Thoracic aorta (tissue), 2 donors: ENCODE measurements around the gene HOXB9. TPM values are rescaled to one million over a fixed set of nuclear protein-coding genes. Genes with fewer than 3 reads are reported as not detected.

Experiments used
- ATAC-seq: fragments of 150-250 bp; one replicate; pipeline ENCODE4 v1.8.0; 2017; ENCODE audit warnings: low read depth; ENCODE audit not compliant: insufficient number of reproducible peaks, low FRiP score
- DNase-seq: peaks from one replicate; pipeline ENCODE4 v3.0.0-alpha.2; 2020; ENCODE audit warnings: low spot score
- H3K27ac ChIP-seq, 2 donors: fragments of 200-600 bp; sonication (generic); 1 replicate in 1 of 2; 2 replicates in 1 of 2; pipeline ENCODE4 v1.5.1; 2016; ENCODE audit warnings: mild to moderate bottlenecking in 2 of 2, moderate library complexity in 2 of 2
- H3K27me3 ChIP-seq: fragments of 200-600 bp; sonication (generic); replicated peaks from 2 replicates; pipeline ENCODE4 v1.6.0; 2016; ENCODE audit warnings: mild to moderate bottlenecking; ENCODE audit not compliant: insufficient read depth
- H3K36me3 ChIP-seq: fragments of 200-600 bp; sonication (generic); one replicate; pipeline ENCODE4 v1.5.1; 2016
- H3K4me1 ChIP-seq, 2 donors: fragments of 200-600 bp; sonication (generic); 1 replicate in 1 of 2; 2 replicates in 1 of 2; pipeline versions ENCODE4 v1.5.1 to v1.6.0; 2016; ENCODE audit warnings: low read depth in 2 of 2, mild to moderate bottlenecking in 1 of 2; ENCODE audit not compliant: control insufficient read depth in 1 of 2
- H3K4me3 ChIP-seq: fragments of 200-600 bp; sonication (generic); 2 replicates; pipeline ENCODE4 v1.5.1; 2016; ENCODE audit warnings: mild to moderate bottlenecking
- H3K9me3 ChIP-seq: fragments of 200-600 bp; sonication (generic); 2 replicates; pipeline ENCODE4 v1.5.1; 2016
- total RNA-seq, 2 donors: library from RNA; depleted of rRNA; stranded (reverse); fragments of >200 nt; gene quantifications; one replicate each; pipeline versions ENCODE4 v1.1.0 to v1.2.3, GENCODE V29; 2016
- TF ChIP-seq, protein P1 (sequence below): fragments of 200-600 bp; sonication (generic); IDR thresholded peaks from one replicate; pipeline ENCODE4 v1.5.1; 2019; ENCODE audit warnings: antibody characterized with exemption

Gene HOXB9
- total RNA-seq, 2 donors from 2014 or later = not detected

DNA sequence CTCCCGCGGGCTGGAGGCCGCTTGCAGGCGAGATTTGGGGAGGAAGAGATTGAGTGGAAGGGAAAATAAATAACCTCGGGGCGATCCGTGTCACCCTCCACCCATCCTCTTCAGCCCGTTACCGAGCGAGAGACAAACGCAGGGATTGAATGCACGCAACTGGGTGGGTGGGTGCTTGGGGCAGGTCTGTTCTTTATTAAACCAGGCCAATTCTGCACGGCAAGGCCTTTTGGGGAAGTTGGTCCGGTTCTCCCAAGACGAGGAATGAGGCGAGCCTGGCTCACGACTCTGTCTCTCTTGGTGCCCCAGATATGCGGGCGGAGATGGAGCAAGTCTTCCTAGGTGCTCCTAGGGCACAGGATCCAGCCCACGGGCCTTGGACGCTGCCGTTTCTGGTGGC is 14.9 kb downstream of the HOXB9 start:
- Histone ChIP-seq H3K27me3 (peaks cover 19% of the 10 kb centered on the region), H3K27ac (peak overlapping the region; percentile 78 to 91), H3K36me3 (no peaks in the 10 kb centered on the region), H3K9me3 (no peaks in the 10 kb centered on the region), H3K4me1 (peaks cover 4 to 45% of the 10 kb centered on the region in 2 donors), H3K4me3 (peak overlapping the region; percentile 81)
- no peak for DNase-seq
- ATAC-seq = peak; percentile 9
- TF ChIP-seq, protein P1, sequence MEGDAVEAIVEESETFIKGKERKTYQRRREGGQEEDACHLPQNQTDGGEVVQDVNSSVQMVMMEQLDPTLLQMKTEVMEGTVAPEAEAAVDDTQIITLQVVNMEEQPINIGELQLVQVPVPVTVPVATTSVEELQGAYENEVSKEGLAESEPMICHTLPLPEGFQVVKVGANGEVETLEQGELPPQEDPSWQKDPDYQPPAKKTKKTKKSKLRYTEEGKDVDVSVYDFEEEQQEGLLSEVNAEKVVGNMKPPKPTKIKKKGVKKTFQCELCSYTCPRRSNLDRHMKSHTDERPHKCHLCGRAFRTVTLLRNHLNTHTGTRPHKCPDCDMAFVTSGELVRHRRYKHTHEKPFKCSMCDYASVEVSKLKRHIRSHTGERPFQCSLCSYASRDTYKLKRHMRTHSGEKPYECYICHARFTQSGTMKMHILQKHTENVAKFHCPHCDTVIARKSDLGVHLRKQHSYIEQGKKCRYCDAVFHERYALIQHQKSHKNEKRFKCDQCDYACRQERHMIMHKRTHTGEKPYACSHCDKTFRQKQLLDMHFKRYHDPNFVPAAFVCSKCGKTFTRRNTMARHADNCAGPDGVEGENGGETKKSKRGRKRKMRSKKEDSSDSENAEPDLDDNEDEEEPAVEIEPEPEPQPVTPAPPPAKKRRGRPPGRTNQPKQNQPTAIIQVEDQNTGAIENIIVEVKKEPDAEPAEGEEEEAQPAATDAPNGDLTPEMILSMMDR = no peak

DNA sequence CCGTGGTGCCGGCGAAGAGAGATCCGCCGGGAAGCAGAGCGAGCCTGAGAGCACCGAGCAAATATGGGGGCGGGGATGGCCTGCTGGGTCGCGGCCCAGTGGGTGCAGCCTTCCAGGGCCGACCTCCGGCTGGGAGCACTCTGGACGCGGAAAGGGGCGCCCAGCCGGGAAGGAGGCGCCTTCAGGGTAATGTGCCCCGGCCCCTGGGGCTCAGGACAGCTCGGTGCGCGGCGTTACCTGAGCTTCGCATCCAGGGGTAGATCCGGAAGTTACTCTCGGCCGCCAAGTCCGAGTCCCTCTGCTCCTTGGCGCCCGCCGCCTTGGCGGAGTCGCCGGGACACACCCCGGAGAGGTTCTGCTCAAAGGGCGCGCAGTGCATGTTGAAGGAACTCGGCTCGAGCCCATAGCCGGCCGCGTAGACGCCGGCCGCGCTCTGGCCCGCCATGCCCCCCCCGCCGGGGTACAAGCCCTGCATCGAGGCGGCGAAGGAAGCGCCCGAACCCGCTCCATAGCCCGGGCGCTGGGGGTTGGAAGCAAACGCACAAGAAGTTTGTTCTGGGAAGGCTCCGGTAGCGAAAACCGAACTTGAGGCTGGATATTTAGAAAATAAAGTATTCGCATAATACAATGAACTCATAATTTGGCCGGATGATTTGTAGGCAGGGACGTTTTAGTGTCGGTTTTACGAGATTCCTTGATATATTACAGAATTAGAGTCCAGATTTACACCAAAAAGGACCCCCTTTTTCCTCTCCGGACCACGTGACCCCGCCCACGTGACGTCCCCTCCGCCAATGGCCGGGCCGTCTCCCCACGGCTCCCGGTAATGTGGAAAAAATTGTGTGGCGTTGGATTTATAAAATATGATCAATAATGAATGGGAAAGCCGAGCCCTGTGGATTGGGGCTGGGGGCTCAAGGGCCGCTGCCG is 15.6 kb downstream of the HOXB9 start, which contains the start of gene HOXB7:
Gene HOXB7, minus strand, starts transcription at position 736 of the 930 bp plus-strand sequence. Its CDS starts 99 bp downstream, at position 637.
- Histone ChIP-seq H3K9me3 (no peaks in the 10 kb centered on the region), H3K4me1 (peaks cover 4 to 45% of the 10 kb centered on the region in 2 donors), H3K4me3 (peak within 1 kb of the TSS; percentile 81), H3K36me3 (no peaks in the 10 kb centered on the region), H3K27ac (peak within 1 kb of the TSS; percentile 78 to 91), H3K27me3 (peaks cover 13% of the 10 kb centered on the region)
- DNase-seq (no peak), ATAC-seq (peak; percentile 62)
- TF ChIP-seq, protein P1 = no peak

DNA sequence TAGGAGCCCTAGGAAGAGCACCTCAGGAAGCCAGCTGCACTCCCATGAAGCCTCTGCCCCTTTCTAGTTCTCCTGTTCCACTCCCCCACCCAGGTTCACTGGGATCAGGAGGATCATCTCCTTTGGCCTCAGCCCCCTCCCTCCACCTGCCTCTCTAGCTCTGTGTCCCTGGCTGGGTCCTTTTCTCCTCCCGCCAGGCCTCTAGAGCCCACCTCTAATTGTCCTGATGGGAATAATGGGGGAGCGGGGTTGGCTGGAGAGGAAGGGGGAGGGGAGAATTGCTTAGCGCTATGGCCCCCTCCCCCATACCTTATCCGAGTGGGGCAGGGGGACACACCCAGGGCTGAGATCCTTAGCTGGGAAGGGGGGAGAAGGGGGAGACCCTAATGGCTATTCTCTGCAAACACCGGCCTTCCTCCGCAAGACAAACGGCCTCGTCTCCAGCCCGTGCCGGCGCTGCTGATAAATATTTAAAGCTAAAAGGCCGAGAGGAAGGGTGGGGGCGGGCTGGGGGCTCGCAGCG is 16.3 kb downstream of the HOXB9 start:
- DNase-seq (no peak), ATAC-seq (no peak)
- H3K4me3 ChIP-seq = peak overlapping the region; percentile 81
- TF ChIP-seq, protein P1 = no peak
- H3K27ac ChIP-seq = peak overlapping the region; percentile 78 to 91
- no peaks in the 10 kb centered on the region for H3K9me3 ChIP-seq
- no peaks in the 10 kb centered on the region for H3K36me3 ChIP-seq
- H3K4me1 ChIP-seq = peaks cover 4 to 45% of the 10 kb centered on the region in 2 donors
- H3K27me3 ChIP-seq = peaks cover 6% of the 10 kb centered on the region

DNA sequence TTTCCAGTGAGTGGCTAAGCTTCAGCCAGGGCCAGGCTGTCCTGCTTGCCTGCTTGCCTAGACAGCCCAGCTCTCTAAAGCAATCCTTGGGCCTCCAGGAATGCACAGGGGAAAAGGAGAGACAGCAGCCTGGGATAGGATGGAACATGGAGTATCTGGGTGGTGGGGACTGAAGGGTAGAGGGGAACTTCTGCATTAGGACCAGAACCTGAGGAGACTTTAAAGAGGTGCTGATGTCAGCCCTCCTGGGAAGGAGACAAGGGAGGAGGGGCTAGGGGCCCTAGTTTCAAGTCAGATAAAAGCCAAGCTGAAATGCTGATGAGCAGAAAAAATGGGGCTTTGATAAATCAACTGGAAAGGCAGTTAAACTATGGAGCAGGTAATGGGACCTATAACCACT is 17.1 kb downstream of the HOXB9 start:
- TF ChIP-seq, protein P1 = no peak
- no peak overlapping the region for H3K27ac ChIP-seq
- DNase-seq = no peak
- H3K4me3 ChIP-seq = no peak overlapping the region
- no peaks in the 10 kb centered on the region for H3K9me3 ChIP-seq
- ATAC-seq = no peak
- peaks cover 4 to 44% of the 10 kb centered on the region in 2 donors for H3K4me1 ChIP-seq
- no peaks in the 10 kb centered on the region for H3K36me3 ChIP-seq
- peaks cover 1% of the 10 kb centered on the region for H3K27me3 ChIP-seq

DNA sequence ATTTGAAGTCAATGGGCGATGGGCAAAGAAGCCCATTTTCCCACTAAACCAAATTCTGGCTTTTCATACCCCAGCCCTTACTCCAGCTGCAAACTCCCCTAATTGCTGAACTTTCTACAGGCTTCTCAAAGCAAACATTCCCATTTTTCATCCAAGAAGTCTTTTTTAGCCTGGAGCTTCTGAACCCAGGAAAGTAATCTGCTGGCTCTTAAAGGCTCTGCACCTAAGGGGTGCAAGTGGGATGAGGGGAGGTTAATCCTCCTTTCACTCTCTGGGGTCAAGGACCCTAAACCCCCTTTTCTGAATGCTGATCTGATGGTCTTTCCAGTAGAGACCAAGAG is 17.7 kb downstream of the HOXB9 start:
- ATAC-seq = no peak
- DNase-seq = no peak
- TF ChIP-seq, protein P1 = no peak
- H3K4me1 ChIP-seq = peaks cover 4 to 40% of the 10 kb centered on the region in 2 donors
- no peaks in the 10 kb centered on the region for H3K36me3 ChIP-seq
- no peak overlapping the region for H3K27ac ChIP-seq
- no peaks in the 10 kb centered on the region for H3K27me3 ChIP-seq
- no peak overlapping the region for H3K4me3 ChIP-seq
- H3K9me3 ChIP-seq = no peaks in the 10 kb centered on the region
